ENCODE data around the gene HOXA6. TPM values are rescaled to one million over a fixed set of nuclear protein-coding genes. Genes with fewer than 3 reads are reported as not detected.

Gene HOXA6
- total and polyA plus RNA-seq, 2 donors (not counting 3 experiments of a cell fraction or from before 2014, with no cell fraction given) = 10.0 to 20.7 TPM

GRCh38 chr7:27123477-27124053 lies 24.0 kb downstream of the HOXA6 start:
- ChIA-PET POLR2A (no interaction called here), CTCF (interaction anchor here (1.2 to 9.1 kb wide), 3 partner anchors 17 to 27 kb away, joined by 3 to 70 read pairs (median 3); no protein-coding TSS in a partner anchor)
- dilution Hi-C loops (cut with MboI; ENCODE audit: extremely low pct_ligation_motif_present, low sequenced_read_pairs) (no loop called here), intact Hi-C loops (cut with micrococcal nuclease) (loop anchor here (1.0 kb wide), 1 partner anchor 8 kb away; no protein-coding TSS in a partner anchor)
- DNase-seq (ENCODE audit: low read depth, low spot score) = no peak
- FAIRE-seq = peak; percentile 4
- H3K4me3 ChIP-seq (replicated peaks in 1 of 3; ENCODE audit: insufficient read depth in 1 of 3, low read depth in 1 of 3, low read length in 3 of 3) = peak overlapping the region in 1 of 3 experiments; percentile 68
- peaks cover 80% of the 10 kb centered on the region for H3K4me1 ChIP-seq (ENCODE audit: control insufficient read depth, extremely low read depth, insufficient read depth, low read length)
- H3K79me2 ChIP-seq (ENCODE audit: control insufficient read depth, insufficient read depth, low read length) = peaks cover 68% of the 10 kb centered on the region
- H3K9me1 ChIP-seq (replicated peaks; ENCODE audit: control insufficient read depth, extremely low read depth, insufficient read depth, low read length) = no peaks in the 10 kb centered on the region
- H4K20me1 ChIP-seq (replicated peaks; ENCODE audit: control insufficient read depth, extremely low read depth, insufficient read depth, low read length) = no peaks in the 10 kb centered on the region
- H3K4me2 ChIP-seq (ENCODE audit: insufficient read depth, low read length) = peak overlapping the region; percentile 92
- H3K9ac ChIP-seq (replicated peaks; ENCODE audit: extremely low read depth, insufficient read depth, low read length) = peak overlapping the region; percentile 81
- no peaks in the 10 kb centered on the region for H3K27me3 ChIP-seq (ENCODE audit: control insufficient read depth in 2 of 2, insufficient read depth in 2 of 2, low read length in 2 of 2)
- BruUV-seq (replicated peaks) = no TSS peak
- peaks cover 0 to 4% of the 10 kb centered on the region in 2 experiments for H3K36me3 ChIP-seq (ENCODE audit: control insufficient read depth in 2 of 2, extremely low read depth in 1 of 2, insufficient read depth in 2 of 2, low read length in 2 of 2)
- peak overlapping the region; percentile 96 for H3K27ac ChIP-seq (ENCODE audit: insufficient read depth, low read depth, low read length)
- no peaks in the 10 kb centered on the region for H3K9me3 ChIP-seq (replicated peaks; ENCODE audit: control insufficient read depth, insufficient read depth, low read length)
- H2AFZ ChIP-seq (ENCODE audit: low read depth, low read length) = no peak overlapping the region
- no peak for TF ChIP-seq JUN (IDR thresholded peaks at IDR 0.05; ENCODE audit: borderline replicate concordance, insufficient read depth, insufficient read length, low read depth)
- peak; percentile 50 for TF ChIP-seq POLR2A (IDR thresholded peaks at IDR 0.05; ENCODE audit: low read depth, low read length)

GRCh38 chr7:27123007-27123476 lies 24.5 kb downstream of the HOXA6 start:
- dilution Hi-C loops (cut with MboI; ENCODE audit: extremely low pct_ligation_motif_present, low sequenced_read_pairs) (no loop called here), intact Hi-C loops (cut with micrococcal nuclease) (no loop called here)
- TF ChIP-seq FOS (IDR thresholded peaks at IDR 0.05; ENCODE audit: borderline replicate concordance, insufficient read depth, low read length) (no peak), MYC (IDR thresholded peaks at IDR 0.05; ENCODE audit: low read depth, low read length) (no peak), POLR2A (IDR thresholded peaks at IDR 0.05; ENCODE audit: low read depth, low read length) (no peak), POLR2AphosphoS5 (IDR thresholded peaks at IDR 0.05; ENCODE audit: insufficient read depth, low read depth, low read length) (no peak), MAX (IDR thresholded peaks at IDR 0.05; ENCODE audit: insufficient read depth, insufficient read length) (no peak), CTCF (IDR thresholded peaks at IDR 0.05; ENCODE audit: extremely low read depth in 1 of 2, insufficient read depth in 1 of 2, low read depth in 1 of 2, low read length in 2 of 2) (no peak), GATA2 (IDR thresholded peaks at IDR 0.05; ENCODE audit: insufficient read depth, insufficient read length, low read depth, low read length) (no peak), EZH2 (IDR thresholded peaks at IDR 0.05; ENCODE audit: borderline replicate concordance, low read depth, low read length, severe bottlenecking) (no peak), JUN (IDR thresholded peaks at IDR 0.05; ENCODE audit: borderline replicate concordance, insufficient read depth, insufficient read length, low read depth) (no peak)
- Histone ChIP-seq H3K4me1 (ENCODE audit: control insufficient read depth, extremely low read depth, insufficient read depth, low read length) (peaks cover 85% of the 10 kb centered on the region), H4K20me1 (replicated peaks; ENCODE audit: control insufficient read depth, extremely low read depth, insufficient read depth, low read length) (no peaks in the 10 kb centered on the region), H3K9me3 (replicated peaks; ENCODE audit: control insufficient read depth, insufficient read depth, low read length) (no peaks in the 10 kb centered on the region), H3K79me2 (ENCODE audit: control insufficient read depth, insufficient read depth, low read length) (peaks cover 68% of the 10 kb centered on the region), H3K27me3 (ENCODE audit: control insufficient read depth in 2 of 2, insufficient read depth in 2 of 2, low read length in 2 of 2) (no peaks in the 10 kb centered on the region), H3K36me3 (ENCODE audit: control insufficient read depth in 2 of 2, extremely low read depth in 1 of 2, insufficient read depth in 2 of 2, low read length in 2 of 2) (peaks cover 0 to 3% of the 10 kb centered on the region in 2 experiments), H3K27ac (ENCODE audit: insufficient read depth, low read depth, low read length) (peak overlapping the region; percentile 96), H3K4me2 (ENCODE audit: insufficient read depth, low read length) (peak overlapping the region; percentile 92), H3K9me1 (replicated peaks; ENCODE audit: control insufficient read depth, extremely low read depth, insufficient read depth, low read length) (no peaks in the 10 kb centered on the region), H2AFZ (ENCODE audit: low read depth, low read length) (no peak overlapping the region), H3K9ac (replicated peaks; ENCODE audit: extremely low read depth, insufficient read depth, low read length) (peak overlapping the region; percentile 81), H3K4me3 (replicated peaks in 1 of 3; ENCODE audit: insufficient read depth in 1 of 3, low read depth in 1 of 3, low read length in 3 of 3) (peak overlapping the region in 2 of 3 experiments; percentile 12 to 68)
- FAIRE-seq (peak; percentile 35), DNase-seq (ENCODE audit: low read depth, low spot score) (no peak)
- no TSS peak for BruUV-seq (replicated peaks)
- ChIA-PET CTCF (interaction anchor here (0.7 to 9.1 kb wide), 4 partner anchors 16 to 24 kb away, joined by 3 to 70 read pairs (median 3); no protein-coding TSS in a partner anchor), POLR2A (interaction anchor here (1.2 kb wide), 1 partner anchor 24 kb away, joined by 4 read pairs; no protein-coding TSS in a partner anchor)

Measured in endothelial cell of umbilical vein (primary cell).